Right lobe of liver (tissue), 4 donors: Measurements from ENCODE around the gene LYL1.

Experiments
- POLR2A ChIP-seq: fragments of 450-650 bp; IDR thresholded peaks from one replicate; pipeline ENCODE4 v1.6.1; 2017; ENCODE audit warnings: antibody characterized with exemption, mild to moderate bottlenecking
- TF ChIP-seq, protein P1 (sequence below), 4 donors: fragments of 200-600 bp in 3 of 4; fragments of 450-650 bp in 1 of 4; IDR thresholded peaks; one replicate each; pipeline versions ENCODE4 v1.5.1 to v1.8.0; 2016 to 2022; ENCODE audit warnings: antibody characterized with exemption in 4 of 4, mild to moderate bottlenecking in 2 of 4
- donor health status: DM: no; HTN: no; CAD: no.
- donor health status: DM: no; HTN: no; CAD: no.
- donor health status: DM: no; HTN: yes; CAD: no.

DNA sequence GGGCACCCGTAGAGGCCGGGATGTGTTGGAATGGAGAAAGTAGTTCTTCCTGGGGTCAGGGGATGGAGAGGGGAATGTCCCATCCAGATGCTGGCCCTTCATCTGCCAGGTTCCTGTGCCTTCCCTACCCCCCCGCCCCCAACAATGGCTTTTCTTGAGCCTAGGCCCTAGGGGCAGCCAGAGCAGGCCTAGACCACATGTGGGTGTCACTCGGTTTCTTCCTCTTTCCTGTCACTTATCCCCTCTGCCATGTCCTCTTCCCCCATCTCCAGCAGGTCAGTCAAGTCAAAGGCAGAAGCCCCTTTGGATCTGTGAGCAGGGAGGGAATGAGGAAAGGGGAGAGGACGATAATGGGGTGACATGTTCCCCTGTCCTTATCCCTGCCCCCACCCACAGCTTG is 36.4 kb downstream of the LYL1 start:
- TF ChIP-seq, protein P1, sequence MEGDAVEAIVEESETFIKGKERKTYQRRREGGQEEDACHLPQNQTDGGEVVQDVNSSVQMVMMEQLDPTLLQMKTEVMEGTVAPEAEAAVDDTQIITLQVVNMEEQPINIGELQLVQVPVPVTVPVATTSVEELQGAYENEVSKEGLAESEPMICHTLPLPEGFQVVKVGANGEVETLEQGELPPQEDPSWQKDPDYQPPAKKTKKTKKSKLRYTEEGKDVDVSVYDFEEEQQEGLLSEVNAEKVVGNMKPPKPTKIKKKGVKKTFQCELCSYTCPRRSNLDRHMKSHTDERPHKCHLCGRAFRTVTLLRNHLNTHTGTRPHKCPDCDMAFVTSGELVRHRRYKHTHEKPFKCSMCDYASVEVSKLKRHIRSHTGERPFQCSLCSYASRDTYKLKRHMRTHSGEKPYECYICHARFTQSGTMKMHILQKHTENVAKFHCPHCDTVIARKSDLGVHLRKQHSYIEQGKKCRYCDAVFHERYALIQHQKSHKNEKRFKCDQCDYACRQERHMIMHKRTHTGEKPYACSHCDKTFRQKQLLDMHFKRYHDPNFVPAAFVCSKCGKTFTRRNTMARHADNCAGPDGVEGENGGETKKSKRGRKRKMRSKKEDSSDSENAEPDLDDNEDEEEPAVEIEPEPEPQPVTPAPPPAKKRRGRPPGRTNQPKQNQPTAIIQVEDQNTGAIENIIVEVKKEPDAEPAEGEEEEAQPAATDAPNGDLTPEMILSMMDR (IDR thresholded peaks at IDR 0.05) = no peak
- no peak for TF ChIP-seq POLR2A
